Measurements from ENCODE around the gene EPHA3.

EPHA3 gene

GRCh38 chr3:89107461-89108290 lies at the start of gene EPHA3:
Gene EPHA3 (plus strand): TSS chr3:89107621. CDS start chr3:89107749, 128 bp downstream.
- DNase-seq = no peak

- no peak for DNase-seq
These were observed 49.0 kb upstream of the EPHA3 start for GRCh38 chr3:89058371-89058770.

GRCh38 chr3:89059211-89059925 lies 48.1 kb upstream of the EPHA3 start:
- DNase-seq = no peak

GRCh38 chr3:89061259-89061658 lies 46.2 kb upstream of the EPHA3 start:
- no peak for DNase-seq

- DNase-seq = no peak
These were observed 39.7 kb upstream of the EPHA3 start for GRCh38 chr3:89067736-89068135.

- DNase-seq = no peak
These were observed 34.8 kb upstream of the EPHA3 start for GRCh38 chr3:89072642-89073041.

GRCh38 chr3:89079944-89080343 lies 27.5 kb upstream of the EPHA3 start:
- DNase-seq = no peak

GRCh38 chr3:89087851-89088250 lies 19.6 kb upstream of the EPHA3 start:
- no peak for DNase-seq

GRCh38 chr3:89098173-89098572 lies 9.2 kb upstream of the EPHA3 start:
- DNase-seq = no peak

- DNase-seq = no peak
These were observed 8.3 kb upstream of the EPHA3 start for GRCh38 chr3:89098964-89099585.

- no peak for DNase-seq
These were observed 6.2 kb upstream of the EPHA3 start for GRCh38 chr3:89101251-89101650.

GRCh38 chr3:89101921-89102320 lies 5.5 kb upstream of the EPHA3 start:
- no peak for DNase-seq

- no peak for DNase-seq
These were observed 2.9 kb upstream of the EPHA3 start for GRCh38 chr3:89104499-89104898.

- no peak for DNase-seq
These were observed 1.9 kb upstream of the EPHA3 start for GRCh38 chr3:89105503-89105902.

GRCh38 chr3:89108291-89108550 lies 800 bp downstream of the EPHA3 start:
- DNase-seq = no peak

GRCh38 chr3:89113344-89113743 lies 5.9 kb downstream of the EPHA3 start:
- DNase-seq = no peak

- DNase-seq = no peak
These were observed 6.7 kb downstream of the EPHA3 start for GRCh38 chr3:89113893-89114840.

- DNase-seq = no peak
These were observed 7.4 kb downstream of the EPHA3 start for GRCh38 chr3:89114841-89115223.

- no peak for DNase-seq
These were observed 9.1 kb downstream of the EPHA3 start for GRCh38 chr3:89116476-89116875.

- DNase-seq = no peak
These were observed 30.6 kb downstream of the EPHA3 start for GRCh38 chr3:89138048-89138447.

- DNase-seq = no peak
These were observed 32.4 kb downstream of the EPHA3 start for GRCh38 chr3:89139870-89140269.

GRCh38 chr3:89144080-89144479 lies 36.7 kb downstream of the EPHA3 start:
- DNase-seq = no peak

GRCh38 chr3:89145995-89146394 lies 38.6 kb downstream of the EPHA3 start:
- no peak for DNase-seq
